ENCODE data around the gene RILP.

- TF ChIP-seq CTCF (IDR thresholded peaks at IDR 0.05; ENCODE audit: low read depth, low read length), result peak; percentile 61; the same call in 1 of the 2 replicates
- TF ChIP-seq EZH2phosphoT487 (IDR thresholded peaks at IDR 0.05; ENCODE audit: low read depth), result no peak
These were observed 1.3 kb downstream of the RILP start for GRCh38 chr17:1648173-1648962.
